Activated CD4-positive, alpha-beta T cell treated with anti-CD3 and anti-CD28 coated beads, Interleukin-2, amount 10 ng/mL, durations not matched to agents 24 days and 14 days (primary cell): ENCODE data around the gene NUP133. TPM values are rescaled to one million over a fixed set of nuclear protein-coding genes. Genes with fewer than 3 reads are reported as not detected.

Experiments
- DNase-seq: peaks from one replicate; pipeline ENCODE4 v3.0.0; 2022
- H3K27ac Mint-ChIP-seq: one replicate; pipeline ENCODE4 v1.8.0; 2022; ENCODE audit warnings: mild to moderate bottlenecking, mixed read lengths
- H3K27me3 Mint-ChIP-seq: one replicate; pipeline ENCODE4 v1.8.0; 2022; ENCODE audit warnings: mixed read lengths
- H3K36me3 Mint-ChIP-seq: one replicate; pipeline ENCODE4 v1.8.0; 2022; ENCODE audit warnings: low read depth, mild to moderate bottlenecking, mixed read lengths
- H3K4me1 Mint-ChIP-seq: one replicate; pipeline ENCODE4 v1.8.0; 2021; ENCODE audit warnings: mixed read lengths
- H3K4me3 Mint-ChIP-seq: one replicate; pipeline ENCODE4 v1.8.0; 2022; ENCODE audit warnings: mild to moderate bottlenecking, moderate library complexity, mixed read lengths
- H3K9me3 Mint-ChIP-seq: one replicate; pipeline ENCODE4 v1.8.0; 2021; ENCODE audit warnings: mixed read lengths
- intact Hi-C: fragments of 100-400 bp; cut with micrococcal nuclease; formaldehyde crosslinking; loops from one replicate; pipeline ENCODE4 v1.15.1; 2023
- total RNA-seq: library from RNA; stranded (reverse); gene quantifications from 2 replicates; pipeline ENCODE4 v1.2.3, GENCODE V29; 2022

Gene NUP133
- total RNA-seq, 1 donor from 2014 or later, result 52.3 TPM

- peaks cover 35% of the 10 kb centered on the region for H3K36me3 Mint-ChIP-seq
- peaks cover 4% of the 10 kb centered on the region for H3K4me1 Mint-ChIP-seq
- H3K27me3 Mint-ChIP-seq, result no peaks in the 10 kb centered on the region
- H3K4me3 Mint-ChIP-seq, result no peak overlapping the region
- intact Hi-C loops, result no loop called here
- H3K9me3 Mint-ChIP-seq, result no peaks in the 10 kb centered on the region
- DNase-seq, result no peak
- H3K27ac Mint-ChIP-seq, result no peak overlapping the region
Observed at GRCh38 chr1:229454056-229454455, 54.1 kb downstream of the NUP133 start.

DNA sequence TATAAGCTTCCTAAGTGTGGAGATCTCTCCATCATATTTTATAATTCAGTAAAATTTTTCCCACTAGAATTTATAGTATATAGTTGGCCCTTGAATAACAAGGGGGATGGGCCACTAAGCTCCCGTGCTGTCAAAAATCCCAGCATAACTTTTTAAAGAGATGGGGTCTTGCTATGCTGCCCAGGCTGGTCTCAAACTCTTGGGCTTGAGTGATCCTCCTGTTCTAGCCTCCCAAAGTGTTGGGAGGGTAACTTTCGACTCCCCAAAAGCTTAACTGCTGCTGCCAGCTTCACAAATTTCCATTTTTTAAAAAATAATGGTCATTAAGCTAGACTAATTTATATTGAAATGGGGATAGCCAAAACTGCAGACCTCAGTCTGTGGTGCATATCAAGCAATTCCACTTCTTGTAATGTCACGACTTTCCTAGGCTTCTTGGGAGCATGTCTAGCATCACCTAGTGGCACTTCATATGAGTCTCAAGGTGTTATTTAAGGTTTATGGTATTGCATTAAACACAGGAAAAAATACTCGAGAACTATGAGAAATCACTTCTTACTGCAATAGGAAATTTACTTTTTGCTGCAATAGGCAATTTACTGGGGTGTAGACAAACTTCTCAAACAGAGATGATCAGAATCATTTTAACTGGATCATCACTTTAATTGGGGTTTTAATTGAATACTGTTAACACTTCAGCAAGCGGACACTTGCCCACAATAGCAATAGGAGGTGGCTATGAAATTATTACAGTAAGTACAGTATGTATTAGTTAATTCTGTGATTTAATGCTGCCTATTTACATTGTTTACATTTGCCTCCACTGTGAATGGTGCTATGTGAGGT, 55.0 kb downstream of the NUP133 start:
- Mint-ChIP-seq H3K4me1 (peaks cover 6% of the 10 kb centered on the region), H3K9me3 (no peaks in the 10 kb centered on the region), H3K27ac (no peak overlapping the region), H3K4me3 (no peak overlapping the region), H3K36me3 (peaks cover 38% of the 10 kb centered on the region), H3K27me3 (no peaks in the 10 kb centered on the region)
- no peak for DNase-seq
- intact Hi-C loops, result no loop called here

DNA sequence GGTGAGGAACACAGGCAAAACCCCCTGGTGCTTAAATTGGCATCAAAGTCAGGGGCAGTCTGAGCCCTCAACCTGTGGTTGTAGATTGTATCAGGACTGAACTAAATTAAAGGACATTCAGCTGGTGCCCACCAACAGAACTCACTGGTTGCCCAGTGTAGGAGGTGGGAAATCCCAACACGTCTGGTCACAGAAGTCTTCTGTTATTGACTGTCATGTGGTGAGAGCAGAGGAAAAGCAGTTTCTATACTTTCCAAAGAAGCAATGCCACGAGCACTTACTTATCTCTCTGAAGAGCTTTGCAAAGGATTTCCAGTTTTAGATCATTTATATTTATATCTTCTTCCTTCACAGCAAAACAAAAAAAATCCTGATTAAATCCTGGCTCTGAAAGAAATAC, 59.3 kb downstream of the NUP133 start:
- no peak overlapping the region for H3K4me3 Mint-ChIP-seq
- H3K4me1 Mint-ChIP-seq, result peaks cover 3% of the 10 kb centered on the region
- no peaks in the 10 kb centered on the region for H3K27me3 Mint-ChIP-seq
- H3K9me3 Mint-ChIP-seq, result no peaks in the 10 kb centered on the region
- H3K36me3 Mint-ChIP-seq, result peaks cover 50% of the 10 kb centered on the region
- intact Hi-C loops, result loop anchor here (10.0 kb wide), 1 partner anchor 676 kb away; no protein-coding TSS in a partner anchor
- no peak for DNase-seq
- no peak overlapping the region for H3K27ac Mint-ChIP-seq

- H3K9me3 Mint-ChIP-seq, result no peaks in the 10 kb centered on the region
Observed at GRCh38 chr1:229448354-229448753, 59.8 kb downstream of the NUP133 start.

GRCh38 chr1:229447809-229448252, 60.3 kb downstream of the NUP133 start:
- intact Hi-C loops, result loop anchor here (10.0 kb wide), 1 partner anchor 677 kb away; no protein-coding TSS in a partner anchor
- H3K27me3 Mint-ChIP-seq, result no peaks in the 10 kb centered on the region
- peaks cover 50% of the 10 kb centered on the region for H3K36me3 Mint-ChIP-seq

More at GRCh38 chr1:229448354-229448753, 59.8 kb downstream of the NUP133 start:
- DNase-seq, result no peak
- H3K4me3 Mint-ChIP-seq, result no peak overlapping the region
- peaks cover 50% of the 10 kb centered on the region for H3K36me3 Mint-ChIP-seq
- H3K27me3 Mint-ChIP-seq, result no peaks in the 10 kb centered on the region
- H3K4me1 Mint-ChIP-seq, result peaks cover 3% of the 10 kb centered on the region
- no peak overlapping the region for H3K27ac Mint-ChIP-seq
- intact Hi-C loops, result loop anchor here (10.0 kb wide), 1 partner anchor 676 kb away; no protein-coding TSS in a partner anchor

GRCh38 chr1:229445828-229446227, 62.3 kb downstream of the NUP133 start:
- Mint-ChIP-seq H3K27me3 (no peaks in the 10 kb centered on the region), H3K27ac (no peak overlapping the region), H3K9me3 (no peaks in the 10 kb centered on the region), H3K4me3 (no peak overlapping the region), H3K4me1 (peaks cover 13% of the 10 kb centered on the region), H3K36me3 (peaks cover 53% of the 10 kb centered on the region)
- DNase-seq, result no peak
- intact Hi-C loops, result loop anchor here (10.0 kb wide), 1 partner anchor 679 kb away; no protein-coding TSS in a partner anchor

More at GRCh38 chr1:229447809-229448252, 60.3 kb downstream of the NUP133 start:
- H3K4me1 Mint-ChIP-seq, result peaks cover 3% of the 10 kb centered on the region
- no peak for DNase-seq
- no peaks in the 10 kb centered on the region for H3K9me3 Mint-ChIP-seq
- no peak overlapping the region for H3K27ac Mint-ChIP-seq
- no peak overlapping the region for H3K4me3 Mint-ChIP-seq

GRCh38 chr1:229440851-229441537, 67.1 kb downstream of the NUP133 start:
- Mint-ChIP-seq H3K4me3 (peak overlapping the region; percentile 52), H3K27ac (peak overlapping the region; percentile 81), H3K36me3 (peaks cover 51% of the 10 kb centered on the region), H3K9me3 (no peaks in the 10 kb centered on the region), H3K4me1 (peaks cover 24% of the 10 kb centered on the region), H3K27me3 (peaks cover 17% of the 10 kb centered on the region)
- DNase-seq, result peak; percentile 77
- intact Hi-C loops, result loop anchor here (1.0 to 10.0 kb wide), 8 partner anchors 11 to 1101 kb away; partner anchors contain the start of genes ABCB10 and RAB4A

DNA sequence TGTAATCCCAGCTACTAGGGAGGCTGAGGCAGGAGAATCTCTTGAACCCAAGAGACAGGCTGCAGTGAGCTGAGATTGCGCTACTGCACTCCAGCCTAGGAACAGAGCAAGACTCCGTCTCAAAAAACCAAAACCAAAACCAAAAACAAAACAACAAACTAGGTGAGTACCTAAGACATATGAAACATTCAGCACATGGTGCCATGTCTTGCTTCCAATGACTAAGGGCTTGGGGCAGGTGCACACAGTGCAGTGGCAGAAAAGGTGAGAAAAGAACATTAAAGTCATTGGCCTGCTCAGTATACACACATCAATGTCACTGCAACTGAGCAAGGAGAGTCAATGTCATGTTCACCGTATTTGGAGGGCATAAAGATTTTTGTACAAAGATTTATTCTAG, 70.1 kb downstream of the NUP133 start:
- Mint-ChIP-seq H3K9me3 (no peaks in the 10 kb centered on the region), H3K36me3 (peaks cover 34% of the 10 kb centered on the region), H3K4me1 (peaks cover 26% of the 10 kb centered on the region), H3K27ac (no peak overlapping the region), H3K27me3 (peaks cover 43% of the 10 kb centered on the region), H3K4me3 (no peak overlapping the region)
- no peak for DNase-seq
- intact Hi-C loops, result no loop called here

- DNase-seq, result no peak
- Mint-ChIP-seq H3K4me3 (no peak overlapping the region), H3K27me3 (peaks cover 48% of the 10 kb centered on the region), H3K36me3 (peaks cover 32% of the 10 kb centered on the region), H3K4me1 (peaks cover 26% of the 10 kb centered on the region), H3K9me3 (no peaks in the 10 kb centered on the region), H3K27ac (no peak overlapping the region)
- intact Hi-C loops, result no loop called here
Observed at GRCh38 chr1:229437443-229437842, 70.7 kb downstream of the NUP133 start.

DNA sequence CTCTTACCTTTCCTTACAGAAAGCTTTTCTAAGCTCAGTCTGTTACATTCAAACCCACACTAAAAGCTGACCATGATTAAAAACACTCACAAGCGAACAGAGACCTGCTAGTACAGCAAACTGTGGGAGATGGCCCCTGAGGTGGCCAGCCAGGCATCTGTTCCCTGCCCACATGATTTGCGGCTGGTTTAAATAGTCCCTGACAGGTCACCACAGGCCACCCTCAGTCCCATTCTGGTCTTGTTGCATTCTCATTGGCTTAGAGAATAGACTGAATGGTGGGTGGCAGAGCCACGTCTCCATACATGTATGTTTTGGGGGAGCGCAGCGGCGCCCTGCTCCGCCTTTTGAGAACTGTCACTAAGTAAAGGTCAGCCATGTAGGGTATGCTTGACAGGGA, 71.9 kb downstream of the NUP133 start:
- Mint-ChIP-seq H3K4me3 (no peak overlapping the region), H3K27me3 (peaks cover 61% of the 10 kb centered on the region), H3K27ac (no peak overlapping the region), H3K9me3 (peaks cover 3% of the 10 kb centered on the region), H3K4me1 (peaks cover 21% of the 10 kb centered on the region), H3K36me3 (peaks cover 26% of the 10 kb centered on the region)
- intact Hi-C loops, result no loop called here
- no peak for DNase-seq

- Mint-ChIP-seq H3K27me3 (peaks cover 75% of the 10 kb centered on the region), H3K4me1 (peaks cover 19% of the 10 kb centered on the region), H3K4me3 (no peak overlapping the region), H3K27ac (no peak overlapping the region), H3K36me3 (peaks cover 16% of the 10 kb centered on the region), H3K9me3 (peaks cover 5% of the 10 kb centered on the region)
- DNase-seq, result no peak
- intact Hi-C loops, result loop anchor here (5.0 kb wide), 2 partner anchors 993 to 1427 kb away; partner anchors contain the start of genes PGBD5 and WNT3A
Observed at GRCh38 chr1:229434641-229435051, 73.5 kb downstream of the NUP133 start.

DNA sequence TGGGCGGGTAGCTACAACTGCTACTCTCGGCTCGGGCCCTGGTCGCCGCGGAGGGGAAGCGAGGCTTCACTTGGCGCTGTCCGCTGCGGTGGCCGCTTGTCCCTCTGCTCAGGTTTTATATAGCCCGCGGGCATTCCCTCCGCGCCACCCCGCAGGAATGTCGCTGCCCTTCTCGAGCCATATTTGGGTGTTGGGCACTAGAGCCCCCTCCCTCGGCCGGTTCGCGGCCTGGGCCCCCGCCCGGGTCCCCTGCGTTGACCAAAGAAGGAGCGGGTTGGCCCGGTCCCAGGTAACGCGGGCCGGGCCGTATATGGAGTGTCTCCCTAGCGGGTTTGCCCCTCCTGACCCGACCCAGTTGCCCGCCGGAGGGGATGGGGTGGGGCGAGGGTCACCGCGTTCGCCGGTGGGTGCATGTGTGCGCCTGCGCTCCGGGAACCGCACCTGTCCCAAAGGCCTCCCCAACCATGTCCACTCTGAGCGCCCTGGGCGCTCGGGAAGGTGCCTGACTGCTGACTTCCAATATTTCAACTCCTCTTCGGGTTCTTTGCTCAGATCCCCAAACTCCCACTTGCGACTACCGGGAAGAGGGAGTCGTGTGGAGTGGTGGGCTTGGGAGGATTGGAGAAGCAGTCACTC, 74.0 kb downstream of the NUP133 start, which contains the start of gene ACTA1:
Gene ACTA1 (minus strand): TSS at position 90 of the 636 bp plus-strand sequence. CDS start 979 bp downstream, outside the sequence.
- no peak within 1 kb of the TSS for H3K4me3 Mint-ChIP-seq
- H3K4me1 Mint-ChIP-seq, result peaks cover 19% of the 10 kb centered on the region
- no peak for DNase-seq
- H3K27me3 Mint-ChIP-seq, result peaks cover 78% of the 10 kb centered on the region
- H3K9me3 Mint-ChIP-seq, result peaks cover 5% of the 10 kb centered on the region
- no peak within 1 kb of the TSS for H3K27ac Mint-ChIP-seq
- H3K36me3 Mint-ChIP-seq, result peaks cover 13% of the 10 kb centered on the region
- intact Hi-C loops, result loop anchor here (5.0 kb wide), 2 partner anchors 993 to 1427 kb away; partner anchors contain the start of genes PGBD5 and WNT3A

- H3K27ac Mint-ChIP-seq, result no peak overlapping the region
- H3K36me3 Mint-ChIP-seq, result peaks cover 9% of the 10 kb centered on the region
- peaks cover 80% of the 10 kb centered on the region for H3K27me3 Mint-ChIP-seq
- DNase-seq, result no peak
- peaks cover 5% of the 10 kb centered on the region for H3K9me3 Mint-ChIP-seq
- intact Hi-C loops, result loop anchor here (2.0 to 5.0 kb wide), 3 partner anchors 27 to 1426 kb away; partner anchors contain the start of genes PGBD5 and WNT3A
- H3K4me1 Mint-ChIP-seq, result peaks cover 17% of the 10 kb centered on the region
- H3K4me3 Mint-ChIP-seq, result no peak overlapping the region
Observed at GRCh38 chr1:229433364-229434004, 74.7 kb downstream of the NUP133 start.
